Activated CD8-positive, alpha-beta T cell treated with anti-CD3 and anti-CD28 coated beads, Interleukin-2, amount 10 ng/mL, durations not matched to agents 7 days and 5 days (primary cell): ENCODE measurements around the gene UBL4A. TPM values are rescaled to one million over a fixed set of nuclear protein-coding genes. Genes with fewer than 3 reads are reported as not detected.
"Not testable (repeated sequence)": the region's sequence is repeated elsewhere in the genome, so short reads cannot be mapped to it uniquely, and the experiment has no call there.

Experiments used
- ATAC-seq: fragments of 150-1000 bp; cut with Tn5 transposase; one replicate; pipeline ENCODE4 v1.10.0; 2021; ENCODE audit warnings: moderate library complexity
- CTCF ChIA-PET: fragments of 350-600 bp; sonication (Branson Sonifier 250); formaldehyde crosslinking; loops from one replicate; lab custom pipeline; 2021; ENCODE audit warnings: antibody characterized with exemption; lab: Charles Lee
- POLR2A ChIA-PET: fragments of 350-600 bp; sonication (Branson Sonifier 250); formaldehyde crosslinking; loops from one replicate; lab custom pipeline; 2021; ENCODE audit warnings: antibody characterized with exemption; lab: Charles Lee
- DNase-seq: peaks from one replicate; pipeline ENCODE4 v3.0.0-alpha.2; 2020
- H3K27ac Mint-ChIP-seq: one replicate; pipeline ENCODE4 v1.8.0; 2021; ENCODE audit warnings: mild to moderate bottlenecking, mixed read lengths
- H3K27me3 Mint-ChIP-seq: one replicate; pipeline ENCODE4 v1.8.0; 2021; ENCODE audit warnings: low read depth, mixed read lengths
- H3K36me3 Mint-ChIP-seq: one replicate; pipeline ENCODE4 v1.8.0; 2021; ENCODE audit warnings: low read depth, mixed read lengths
- H3K4me1 Mint-ChIP-seq: one replicate; pipeline ENCODE4 v1.8.0; 2021; ENCODE audit warnings: low read depth, mixed read lengths
- H3K4me3 Mint-ChIP-seq: one replicate; pipeline ENCODE4 v1.8.0; 2021; ENCODE audit warnings: mild to moderate bottlenecking, mixed read lengths
- H3K9me3 Mint-ChIP-seq: one replicate; pipeline ENCODE4 v1.8.0; 2022; ENCODE audit warnings: mixed read lengths; ENCODE audit not compliant: insufficient read depth
- total RNA-seq, 2 experiments: library from RNA; stranded (reverse); gene quantifications; one replicate each; pipeline ENCODE4 v1.2.3, GENCODE V29; 2021

Gene UBL4A
- total RNA-seq, 2 experiments from 2014 or later = 52.1 to 54.0 TPM

- no peaks in the 10 kb centered on the region for H3K9me3 Mint-ChIP-seq
- no peak overlapping the region for H3K27ac Mint-ChIP-seq
- peaks cover 23% of the 10 kb centered on the region for H3K36me3 Mint-ChIP-seq
- ATAC-seq = no peak
- H3K27me3 Mint-ChIP-seq = no peaks in the 10 kb centered on the region
- no peak for DNase-seq
- ChIA-PET CTCF (no interaction called here), POLR2A (no interaction called here)
- peaks cover 18% of the 10 kb centered on the region for H3K4me1 Mint-ChIP-seq
- no peak overlapping the region for H3K4me3 Mint-ChIP-seq
These were observed 20.3 kb upstream of the UBL4A start for GRCh38 chrX:154506483-154507332.

- POLR2A ChIA-PET = no interaction called here
- Mint-ChIP-seq H3K27ac (no peak overlapping the region), H3K27me3 (peaks cover 2% of the 10 kb centered on the region), H3K4me1 (peaks cover 9% of the 10 kb centered on the region), H3K36me3 (peaks cover 18% of the 10 kb centered on the region), H3K4me3 (no peak overlapping the region), H3K9me3 (no peaks in the 10 kb centered on the region)
- no peak for DNase-seq
- CTCF ChIA-PET = no interaction called here
- ATAC-seq = no peak
These were observed 19.3 kb upstream of the UBL4A start for GRCh38 chrX:154505734-154506133.

- ChIA-PET CTCF (no interaction called here), POLR2A (interaction anchor here (0.7 kb wide), 1 partner anchor 25 kb away, joined by 3 read pairs; no protein-coding TSS in a partner anchor)
- Mint-ChIP-seq H3K4me1 (no peaks in the 10 kb centered on the region), H3K27me3 (peaks cover 2% of the 10 kb centered on the region), H3K36me3 (peaks cover 2% of the 10 kb centered on the region), H3K9me3 (no peaks in the 10 kb centered on the region), H3K27ac (no peak overlapping the region), H3K4me3 (no peak overlapping the region)
- ATAC-seq (no peak), DNase-seq (no peak)
These were observed 16.6 kb upstream of the UBL4A start for GRCh38 chrX:154502989-154503388.

- DNase-seq (no peak), ATAC-seq (no peak)
- no peaks in the 10 kb centered on the region for H3K9me3 Mint-ChIP-seq
- H3K27me3 Mint-ChIP-seq = peaks cover 2% of the 10 kb centered on the region
- H3K4me1 Mint-ChIP-seq = no peaks in the 10 kb centered on the region
- ChIA-PET CTCF (no interaction called here), POLR2A (no interaction called here)
- H3K4me3 Mint-ChIP-seq = no peak overlapping the region
- peaks cover 2% of the 10 kb centered on the region for H3K36me3 Mint-ChIP-seq
- H3K27ac Mint-ChIP-seq = no peak overlapping the region
These were observed 15.7 kb upstream of the UBL4A start for GRCh38 chrX:154502098-154502497.

- H3K27ac Mint-ChIP-seq, H3K36me3 Mint-ChIP-seq, CTCF ChIA-PET, ATAC-seq, H3K4me3 Mint-ChIP-seq, DNase-seq, H3K27me3 Mint-ChIP-seq, H3K4me1 Mint-ChIP-seq, POLR2A ChIA-PET, H3K9me3 Mint-ChIP-seq: not testable (repeated sequence)
These were observed 15.0 kb upstream of the UBL4A start for GRCh38 chrX:154501423-154501822.

DNA sequence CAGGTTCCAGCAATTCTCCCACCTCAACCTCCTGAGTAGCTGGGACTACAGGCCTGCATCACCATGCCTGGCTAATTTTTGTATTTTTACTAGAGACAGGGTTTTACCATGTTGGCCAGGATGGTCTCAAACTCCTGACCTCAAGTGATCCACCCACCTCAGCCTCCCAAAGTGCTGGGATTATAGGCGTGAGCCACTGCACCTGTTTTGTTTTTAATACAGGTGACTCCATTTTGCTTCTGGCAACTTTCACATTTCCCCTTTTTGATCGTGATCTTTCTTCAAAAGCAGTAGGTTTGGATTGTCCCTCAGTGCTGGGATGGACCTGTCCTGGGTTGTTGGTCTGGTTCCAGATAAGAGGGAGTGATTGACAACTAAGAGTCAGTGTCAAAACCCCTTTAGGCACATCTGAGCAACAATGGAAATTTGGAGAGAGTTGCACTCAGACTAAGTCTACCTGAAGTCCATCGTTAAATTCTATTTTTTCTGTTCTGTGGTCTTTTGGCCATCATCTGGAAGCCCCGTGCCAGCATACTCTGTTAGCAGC is 10.2 kb upstream of the UBL4A start:
- POLR2A ChIA-PET = interaction anchor here (1.3 kb wide), 1 partner anchor 97 kb away, joined by 3 read pairs; no protein-coding TSS in a partner anchor
- H3K4me1 Mint-ChIP-seq, CTCF ChIA-PET, H3K9me3 Mint-ChIP-seq, H3K27ac Mint-ChIP-seq, H3K36me3 Mint-ChIP-seq, H3K4me3 Mint-ChIP-seq, DNase-seq, H3K27me3 Mint-ChIP-seq, ATAC-seq: not testable (repeated sequence)

- H3K4me1 Mint-ChIP-seq = peaks cover 5% of the 10 kb centered on the region
- no peak overlapping the region for H3K27ac Mint-ChIP-seq
- no peaks in the 10 kb centered on the region for H3K9me3 Mint-ChIP-seq
- ATAC-seq (no peak), DNase-seq (no peak)
- H3K27me3 Mint-ChIP-seq = no peaks in the 10 kb centered on the region
- no peaks in the 10 kb centered on the region for H3K36me3 Mint-ChIP-seq
- H3K4me3 Mint-ChIP-seq = no peak overlapping the region
- POLR2A ChIA-PET = no interaction called here
- CTCF ChIA-PET = no interaction called here
These were observed 9.1 kb upstream of the UBL4A start for GRCh38 chrX:154495472-154495922.

DNA sequence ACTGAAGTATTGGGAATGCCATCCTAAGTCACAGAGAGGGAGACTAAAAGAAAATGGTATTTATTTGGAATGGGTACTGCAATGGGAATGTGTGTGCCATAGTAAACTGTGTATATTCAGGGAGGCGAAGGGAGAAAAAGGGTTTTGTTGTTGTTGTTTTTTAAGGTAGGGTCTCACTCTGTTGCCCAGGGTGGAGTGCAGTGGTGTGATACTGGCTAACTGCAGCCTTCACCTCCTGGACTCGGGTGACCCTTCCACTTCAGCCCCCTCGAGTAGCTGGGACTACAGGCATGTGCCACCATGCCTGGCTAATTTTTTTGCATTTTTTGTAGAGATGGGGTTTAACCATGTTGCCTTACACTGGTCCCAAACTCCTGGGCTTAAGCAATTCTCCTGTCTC is 8.3 kb upstream of the UBL4A start:
- ChIA-PET POLR2A (no interaction called here), CTCF (no interaction called here)
- no peak for DNase-seq

DNA sequence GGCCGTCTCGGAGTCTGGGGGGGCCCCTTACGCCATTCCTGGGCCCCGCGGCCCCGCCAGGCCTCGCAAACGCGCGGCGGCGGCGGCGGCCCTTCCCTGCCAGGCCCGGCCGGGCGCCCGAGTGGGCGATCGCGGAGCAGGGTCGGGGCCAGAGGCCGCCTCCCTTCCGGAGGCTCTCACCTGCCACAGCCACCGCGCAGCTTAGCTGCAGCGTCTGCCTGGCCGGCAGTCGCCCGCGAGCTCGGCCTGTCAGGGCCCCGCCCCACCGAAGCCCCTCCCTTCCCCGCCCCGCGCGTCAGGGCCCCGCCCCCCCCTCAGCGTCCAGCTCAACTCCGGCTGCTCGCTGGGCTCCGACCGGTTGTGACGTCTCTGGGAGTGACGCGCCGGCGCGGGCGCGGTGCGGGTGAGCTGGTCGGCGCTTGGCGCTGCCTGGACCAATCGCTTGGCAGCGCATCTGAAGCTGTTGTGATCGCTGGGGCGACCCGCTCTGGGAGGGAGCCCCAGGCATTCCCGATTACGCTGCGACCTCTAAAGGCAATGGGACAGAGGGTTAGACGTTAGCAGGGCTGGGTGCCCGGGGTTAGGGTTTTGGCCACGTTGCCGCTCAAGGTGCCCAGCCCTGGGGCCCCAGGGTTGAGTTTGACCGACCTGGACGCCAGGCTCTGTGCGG is 4.1 kb upstream of the UBL4A start, which contains the start of gene SLC10A3:
SLC10A3 (minus strand) TSS at position 216 of the 670 bp plus-strand sequence. CDS start 1,689 bp downstream, outside the sequence.
- no peaks in the 10 kb centered on the region for H3K27me3 Mint-ChIP-seq
- peaks cover 24% of the 10 kb centered on the region for H3K4me1 Mint-ChIP-seq
- ATAC-seq = peak; percentile 92
- no peaks in the 10 kb centered on the region for H3K9me3 Mint-ChIP-seq
- H3K36me3 Mint-ChIP-seq = peaks cover 13% of the 10 kb centered on the region
- peak; percentile 92 for DNase-seq
- peak within 1 kb of the TSS; percentile 96 for H3K27ac Mint-ChIP-seq
- POLR2A ChIA-PET = interaction anchor here (0.7 to 1.6 kb wide), 6 partner anchors 9 to 91 kb away, joined by 3 to 6 read pairs (median 3); partner anchors contain the start of genes FAM3A and PLXNA3
- CTCF ChIA-PET = interaction anchor here (1.2 to 2.2 kb wide), 7 partner anchors 9 to 93 kb away, joined by 3 to 6 read pairs (median 5); partner anchors contain the start of gene RPL10
- H3K4me3 Mint-ChIP-seq = peak within 1 kb of the TSS; percentile 85

More for the DNA sequence above, 8.3 kb upstream of the UBL4A start:
- Mint-ChIP-seq H3K9me3 (no peaks in the 10 kb centered on the region), H3K27ac (no peak overlapping the region), H3K4me3 (no peak overlapping the region), H3K4me1 (peaks cover 5% of the 10 kb centered on the region), H3K36me3 (peaks cover under 1% of the 10 kb centered on the region), H3K27me3 (no peaks in the 10 kb centered on the region)
- no peak for ATAC-seq

DNA sequence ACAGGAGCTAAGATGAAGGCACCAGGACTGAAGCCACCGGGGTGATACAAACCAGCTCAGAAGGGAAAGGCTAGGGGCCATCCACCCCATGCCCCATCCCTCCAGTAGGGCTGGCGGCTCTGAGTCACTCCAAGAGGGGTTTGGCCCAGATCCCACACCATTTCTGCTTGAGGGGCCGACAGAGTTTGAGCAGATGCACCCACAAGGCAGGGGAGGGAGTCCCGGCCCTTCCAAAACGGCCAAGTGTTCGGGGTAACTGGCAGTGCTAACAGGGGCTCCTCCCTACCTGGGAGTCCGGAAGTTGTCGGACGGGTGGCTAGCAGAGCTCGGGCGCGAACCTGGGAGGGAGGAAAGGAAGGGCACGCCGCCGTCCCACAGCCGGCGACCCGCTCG is 3.6 kb upstream of the UBL4A start:
- Mint-ChIP-seq H3K9me3 (no peaks in the 10 kb centered on the region), H3K4me3 (peak overlapping the region; percentile 85), H3K4me1 (peaks cover 24% of the 10 kb centered on the region), H3K36me3 (peaks cover 16% of the 10 kb centered on the region), H3K27me3 (no peaks in the 10 kb centered on the region), H3K27ac (peak overlapping the region; percentile 91)
- DNase-seq = peak; percentile 53
- ChIA-PET POLR2A (interaction anchor here (0.6 to 1.6 kb wide), 7 partner anchors 9 to 91 kb away, joined by 3 to 6 read pairs (median 3); partner anchors contain the start of genes FAM3A and PLXNA3), CTCF (interaction anchor here (1.2 to 2.2 kb wide), 7 partner anchors 9 to 92 kb away, joined by 3 to 7 read pairs (median 5); partner anchors contain the start of gene RPL10)
- ATAC-seq = peak; percentile 31

DNA sequence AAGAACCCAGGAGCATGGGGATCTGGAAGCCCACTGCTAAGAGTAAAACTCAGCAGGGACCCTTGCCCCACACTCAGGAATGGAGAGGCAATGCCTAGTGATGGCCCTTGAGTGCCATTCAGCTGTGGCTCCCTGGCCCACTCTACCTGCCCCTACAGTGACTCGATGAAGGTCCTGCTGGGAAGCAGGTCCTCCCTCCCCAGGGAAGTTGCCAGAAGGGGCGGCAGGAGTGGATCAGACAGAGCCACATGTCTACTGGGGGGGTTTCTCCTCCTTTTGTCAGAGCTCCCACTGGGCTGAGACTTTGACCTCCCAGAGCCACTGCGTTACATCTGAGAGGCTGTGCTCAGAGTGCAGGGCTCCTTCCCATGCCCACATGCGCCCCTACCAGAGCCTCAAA is 2.8 kb upstream of the UBL4A start:
- CTCF ChIA-PET = interaction anchor here (1.2 to 1.8 kb wide), 4 partner anchors 30 to 90 kb away, joined by 3 to 7 read pairs (median 6); partner anchors contain the start of gene RPL10
- DNase-seq (no peak), ATAC-seq (no peak)
- Mint-ChIP-seq H3K36me3 (peaks cover 19% of the 10 kb centered on the region), H3K4me1 (peaks cover 28% of the 10 kb centered on the region), H3K27me3 (no peaks in the 10 kb centered on the region), H3K9me3 (no peaks in the 10 kb centered on the region), H3K27ac (peak overlapping the region; percentile 91), H3K4me3 (peak overlapping the region; percentile 85)
- POLR2A ChIA-PET = interaction anchor here (0.5 to 0.9 kb wide), 6 partner anchors 11 to 91 kb away, joined by 3 to 4 read pairs (median 4); partner anchors contain the start of gene RPL10
